NCI-H82 treated with DMSO at 0.1 percent for 48 hours (cell line): Measurements from ENCODE around the gene MYO3B.
"Not testable (repeated sequence)": the region's sequence is repeated elsewhere in the genome, so short reads cannot be mapped to it uniquely, and the experiment has no call there.

Source experiments
- DNase-seq: peaks from one replicate; lab custom pipeline; 2025; ENCODE audit not compliant: unreplicated experiment; lab: John Stamatoyannopoulos, UW

Gene MYO3B

GRCh38 chr2:170582751-170583463 lies 405.0 kb downstream of the MYO3B start:
- no peak for DNase-seq

DNA sequence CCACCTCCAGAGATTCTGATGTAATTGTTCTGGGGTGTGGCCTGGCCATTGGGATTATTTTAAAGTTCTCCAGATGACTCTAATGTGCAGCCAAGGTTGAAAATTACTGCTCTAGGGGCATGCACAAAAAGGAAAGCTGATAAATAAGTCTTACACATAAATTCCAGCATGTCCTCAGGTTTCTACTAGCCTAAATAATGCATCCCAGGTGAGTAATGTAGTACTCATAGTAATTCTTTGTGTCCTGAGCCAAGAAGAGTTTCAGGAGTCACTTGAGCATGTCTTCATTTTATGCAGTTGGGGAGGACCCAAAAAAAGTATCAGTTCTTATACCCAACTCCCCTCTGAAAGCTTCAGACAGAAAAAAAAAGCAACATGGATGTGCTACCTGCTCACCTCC lies 407.1 kb downstream of the MYO3B start:
- DNase-seq = no peak

DNA sequence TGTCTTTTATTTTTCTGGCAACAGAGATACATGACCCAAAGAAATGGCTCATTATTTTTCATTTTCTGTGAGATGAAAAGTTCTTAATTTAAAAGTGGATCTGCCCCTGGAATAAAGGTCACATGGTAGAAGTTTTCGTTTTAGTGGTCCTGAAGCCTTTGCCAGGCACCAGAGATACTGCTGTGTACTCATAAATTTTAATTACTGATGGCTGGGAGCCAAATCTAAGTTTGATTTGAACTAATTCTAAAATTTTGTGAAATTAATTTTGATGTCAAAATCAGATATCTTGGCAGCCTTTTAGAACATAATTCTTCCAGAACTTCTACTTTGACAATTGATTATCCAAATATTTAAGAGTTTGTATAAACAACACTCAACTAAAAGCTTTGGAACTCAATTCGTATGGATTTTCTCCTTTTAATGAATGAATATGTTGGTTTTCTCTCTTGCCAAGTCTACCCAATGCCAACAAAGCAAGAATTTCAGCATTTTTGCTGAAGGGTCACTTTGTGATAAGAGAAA lies 408.7 kb downstream of the MYO3B start:
- no peak for DNase-seq

- no peak for DNase-seq
These were observed 409.2 kb downstream of the MYO3B start for GRCh38 chr2:170587117-170587516.

DNA sequence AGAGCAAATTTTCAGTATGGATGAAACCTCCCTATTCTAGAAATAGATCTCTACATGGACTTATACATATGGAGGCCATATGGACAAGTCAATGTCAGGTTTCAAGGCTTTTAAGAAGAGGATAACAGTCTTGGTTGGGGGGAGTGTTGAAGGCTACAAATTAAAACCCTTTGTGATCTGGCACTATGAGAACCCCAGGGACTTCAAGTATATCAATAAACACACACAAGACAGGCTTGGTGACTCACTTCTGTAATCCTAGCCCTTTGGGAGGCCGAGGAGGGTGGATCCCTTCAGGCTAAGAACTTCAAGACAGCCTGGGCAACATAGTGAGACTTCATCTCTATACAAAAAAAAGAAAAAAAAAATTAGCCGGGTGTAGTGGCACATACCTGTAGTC lies 410.0 kb downstream of the MYO3B start:
- no peak for DNase-seq

GRCh38 chr2:170588729-170589128 lies 410.8 kb downstream of the MYO3B start:
- DNase-seq = no peak

GRCh38 chr2:170596576-170596975 lies 418.6 kb downstream of the MYO3B start:
- DNase-seq = no peak

GRCh38 chr2:170598067-170598395 lies 420.1 kb downstream of the MYO3B start:
- no peak for DNase-seq

DNA sequence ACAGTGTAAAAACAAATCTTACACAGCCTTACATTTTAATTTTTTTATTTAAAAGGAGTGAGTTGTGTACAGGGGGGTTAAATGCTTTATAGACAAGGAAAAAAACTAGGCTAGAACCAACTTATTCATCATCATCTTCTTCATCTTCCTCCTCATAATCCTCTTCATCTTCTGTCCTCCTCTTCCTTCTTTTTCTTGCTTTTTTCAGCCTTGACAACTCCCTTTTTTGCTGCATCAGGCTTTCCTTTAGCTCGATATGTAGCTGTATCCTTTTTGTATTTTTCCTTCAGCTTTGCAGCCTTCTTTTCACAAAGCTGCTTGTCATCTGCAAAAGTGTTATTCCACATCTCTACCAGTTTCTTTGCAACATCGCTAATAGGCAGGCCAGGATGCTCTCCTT lies 423.5 kb downstream of the MYO3B start:
- no peak for DNase-seq

- DNase-seq = no peak
These were observed 427.9 kb downstream of the MYO3B start for GRCh38 chr2:170605862-170606261.

- DNase-seq = no peak
These were observed 429.2 kb downstream of the MYO3B start for GRCh38 chr2:170607171-170607570.

- DNase-seq = no peak
These were observed 432.7 kb downstream of the MYO3B start for GRCh38 chr2:170610615-170611014.

DNA sequence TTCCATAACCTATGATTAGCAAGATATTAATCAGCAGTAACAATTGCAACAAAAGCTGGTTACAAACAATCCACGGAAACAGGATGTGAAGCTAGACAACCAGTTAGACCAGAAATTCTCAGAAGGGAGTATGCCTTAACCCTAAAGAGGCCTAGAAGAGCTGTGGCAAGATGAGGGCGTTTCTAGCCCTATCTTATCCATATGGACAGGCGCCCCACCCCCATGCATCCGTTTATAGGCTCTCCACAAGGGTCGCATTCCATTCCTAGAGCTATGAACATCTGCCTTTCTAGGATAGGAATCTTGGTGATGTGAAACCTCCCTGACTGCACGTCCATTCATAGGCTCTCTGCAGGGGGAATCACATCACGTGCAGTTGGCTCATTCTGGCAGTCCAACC lies 441.0 kb downstream of the MYO3B start:
- not testable (repeated sequence) for DNase-seq

GRCh38 chr2:170635094-170635493 lies 457.1 kb downstream of the MYO3B start:
- DNase-seq = not testable (repeated sequence)

DNA sequence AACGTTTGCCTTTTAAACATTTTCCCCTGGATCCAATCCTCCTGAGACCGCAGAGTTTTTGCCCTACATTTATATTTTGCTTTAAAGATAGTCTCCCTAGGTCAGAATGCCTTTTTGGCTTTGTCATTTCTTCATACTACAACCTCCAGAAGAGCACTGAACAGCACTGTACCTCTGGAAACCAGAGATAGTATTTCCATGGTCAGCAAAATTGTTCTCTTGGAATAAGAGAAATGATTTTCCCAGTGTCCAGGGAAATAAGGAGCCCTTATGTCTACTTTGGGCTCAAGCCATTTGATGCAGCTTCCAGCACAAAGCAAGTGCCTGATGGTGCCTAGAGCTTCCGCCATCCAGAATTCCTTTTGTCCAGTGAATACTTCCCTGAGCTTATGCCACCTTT lies 461.7 kb downstream of the MYO3B start:
- DNase-seq = no peak

DNA sequence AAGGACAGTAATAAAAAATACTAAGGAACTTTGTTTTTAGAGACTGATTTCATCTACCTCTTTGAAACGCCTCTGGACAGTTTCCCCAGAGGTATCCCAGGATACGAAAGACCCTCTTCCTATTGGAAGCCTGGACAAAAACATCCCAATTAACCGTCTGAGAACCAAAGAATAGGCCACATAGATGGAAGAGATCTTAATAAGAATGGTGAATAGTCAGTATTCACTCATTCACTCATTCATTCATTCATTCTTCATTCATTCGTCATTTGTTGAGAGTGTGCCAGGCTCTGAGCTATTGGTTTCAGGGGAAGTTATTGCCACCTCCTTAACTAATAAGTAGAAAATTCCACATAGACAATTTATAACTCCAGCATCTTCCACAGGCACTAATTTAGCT lies 464.0 kb downstream of the MYO3B start:
- DNase-seq = no peak

DNA sequence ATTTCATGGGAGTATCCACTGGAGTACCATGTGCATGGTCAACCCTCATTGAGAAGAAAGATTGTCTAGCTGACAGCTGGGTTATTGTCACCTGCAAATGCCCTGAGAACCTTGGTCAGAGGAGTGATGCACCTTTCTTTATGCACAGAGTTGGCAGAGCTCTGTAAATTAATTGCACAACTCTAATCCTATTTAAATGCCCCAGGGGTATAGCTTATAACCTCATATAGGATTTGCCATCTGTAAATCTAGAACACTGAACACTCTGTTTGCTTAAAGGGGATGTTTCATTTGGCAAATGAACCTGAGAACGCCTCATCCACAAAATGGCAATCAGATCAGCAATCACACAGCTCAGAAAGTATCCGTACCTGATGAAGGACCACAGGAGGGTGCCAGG lies 465.4 kb downstream of the MYO3B start:
- peak; percentile 80 for DNase-seq

DNA sequence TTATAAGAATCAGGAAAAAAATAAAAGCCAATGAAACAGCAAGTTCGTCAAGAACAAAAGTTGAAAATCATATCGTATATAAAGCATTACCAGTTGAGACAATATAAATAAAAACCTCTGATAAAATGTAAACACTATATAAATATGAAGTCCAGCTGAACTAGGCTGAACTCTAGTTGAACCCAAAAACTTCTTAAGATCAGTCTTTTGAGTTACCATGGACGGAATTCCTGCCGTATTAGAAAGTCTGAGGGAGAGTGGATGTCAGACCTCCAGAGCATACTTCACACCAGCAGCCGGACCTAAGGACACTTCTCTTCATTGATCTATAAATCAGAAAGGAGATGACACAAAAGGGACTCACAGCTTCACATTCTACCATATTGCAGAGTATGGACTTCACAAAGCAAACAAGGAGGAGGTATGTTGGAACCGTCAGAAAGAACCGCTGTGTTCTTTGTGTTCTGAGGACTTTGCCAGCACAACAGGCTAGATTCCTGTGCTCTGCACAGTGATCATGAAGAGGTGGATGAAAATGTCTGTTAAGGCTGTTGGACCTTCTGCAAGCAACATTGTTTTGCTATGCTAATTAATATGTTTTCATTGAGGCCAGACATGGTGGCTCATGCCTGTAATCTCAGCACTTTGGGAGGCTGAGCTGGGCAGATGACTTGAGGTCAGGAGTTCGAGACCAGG lies 469.9 kb downstream of the MYO3B start:
- DNase-seq = no peak

- DNase-seq = no peak
These were observed 473.8 kb downstream of the MYO3B start for GRCh38 chr2:170651624-170652325.

GRCh38 chr2:170652637-170653417 lies 474.9 kb downstream of the MYO3B start:
- DNase-seq = no peak

DNA sequence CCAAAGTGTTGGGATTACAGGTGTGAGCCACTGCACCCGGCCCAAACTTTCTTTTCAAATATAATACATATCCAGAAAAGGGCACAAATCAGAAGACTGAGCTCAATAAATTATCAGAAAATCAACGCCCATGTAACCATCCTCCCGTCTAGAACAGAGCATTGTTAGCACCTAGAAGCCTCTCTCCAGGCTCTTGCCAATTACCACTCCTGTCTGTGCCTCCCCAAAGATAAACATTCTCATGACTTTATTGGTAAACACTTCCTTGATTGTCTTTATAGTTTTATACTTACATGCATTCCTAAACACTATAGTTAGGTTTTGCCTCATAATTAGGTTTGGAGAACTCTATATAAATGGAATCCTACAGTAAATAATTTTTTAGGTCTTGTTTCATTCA lies 478.7 kb downstream of the MYO3B start:
- DNase-seq = no peak
